Subcutaneous adipose tissue (tissue), 4 donors: Measurements from ENCODE around the gene TPP2. TPM values are rescaled to one million over a fixed set of nuclear protein-coding genes. Genes with fewer than 3 reads are reported as not detected.

Source experiments
- CTCF ChIP-seq: fragments of 450-650 bp; IDR thresholded peaks from one replicate; pipeline ENCODE4 v1.5.1; 2016; ENCODE audit warnings: low read depth, mild to moderate bottlenecking, control low read depth, antibody characterized with exemption, moderate library complexity
- total RNA-seq, 4 donors: library from RNA; depleted of rRNA; stranded (reverse); fragments of >200 nt; gene quantifications; one replicate each; pipeline ENCODE4 v1.1.0, GENCODE V29; 2016

TPP2 gene
- total RNA-seq, 4 donors from 2014 or later = 30.9 to 55.6 (median 46.0) TPM

GRCh38 chr13:102580552-102581169 lies 16.1 kb upstream of the TPP2 start:
- TF ChIP-seq CTCF = no peak

- no peak for TF ChIP-seq CTCF
Measured at GRCh38 chr13:102582256-102582655, 14.5 kb upstream of the TPP2 start.

GRCh38 chr13:102584434-102584833 lies 12.4 kb upstream of the TPP2 start:
- no peak for TF ChIP-seq CTCF

- TF ChIP-seq CTCF = no peak
Measured at GRCh38 chr13:102586615-102587014, 10.2 kb upstream of the TPP2 start.

GRCh38 chr13:102587916-102588315 lies 8.9 kb upstream of the TPP2 start:
- TF ChIP-seq CTCF = no peak

GRCh38 chr13:102589301-102589822 lies 7.4 kb upstream of the TPP2 start:
- TF ChIP-seq CTCF = no peak

- TF ChIP-seq CTCF = no peak
Measured at GRCh38 chr13:102591988-102592781, 4.6 kb upstream of the TPP2 start.
